ENCODE data around the gene TMEM200B.
"Not testable (repeated sequence)": the region's sequence is repeated elsewhere in the genome, so short reads cannot be mapped to it uniquely, and the experiment has no call there.

The TMEM200B gene

DNA sequence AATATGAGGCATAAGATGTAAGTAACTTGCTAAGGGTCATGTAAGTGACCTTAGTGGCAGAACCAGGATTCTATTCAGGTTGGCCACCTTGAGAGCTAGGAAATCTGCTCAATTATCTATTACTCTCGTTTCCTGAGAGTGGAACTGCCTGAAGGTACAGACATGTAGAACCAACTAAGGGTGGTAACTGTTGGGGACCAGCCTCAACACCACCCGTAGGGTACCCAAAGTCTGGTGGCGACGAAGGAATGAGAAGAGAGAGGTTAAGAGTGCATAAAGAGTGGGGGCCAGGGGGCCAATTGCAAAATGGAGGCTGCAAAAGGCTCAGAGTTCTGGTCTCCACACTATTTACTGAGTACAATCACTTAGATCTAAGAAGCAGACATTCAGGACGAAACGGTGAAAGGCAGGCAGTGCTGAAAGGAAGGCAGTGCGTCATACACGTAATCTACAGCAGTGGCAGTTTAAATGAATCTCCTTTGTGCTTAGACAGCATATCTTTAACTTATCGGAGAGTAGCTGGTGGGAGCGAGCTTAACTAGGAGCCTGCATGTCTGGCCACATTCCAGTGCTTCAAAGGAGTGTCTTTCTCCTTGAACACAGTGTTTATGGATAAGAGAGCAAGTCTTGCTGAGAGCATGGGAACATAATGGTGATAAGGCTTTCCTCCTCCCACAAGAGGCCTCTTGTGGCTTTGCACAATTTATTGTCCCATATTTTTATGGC lies 33.0 kb upstream of the TMEM200B start:
- no peak for DNase-seq (ENCODE audit: extremely low spot score)
- TF ChIP-seq, protein P1, sequence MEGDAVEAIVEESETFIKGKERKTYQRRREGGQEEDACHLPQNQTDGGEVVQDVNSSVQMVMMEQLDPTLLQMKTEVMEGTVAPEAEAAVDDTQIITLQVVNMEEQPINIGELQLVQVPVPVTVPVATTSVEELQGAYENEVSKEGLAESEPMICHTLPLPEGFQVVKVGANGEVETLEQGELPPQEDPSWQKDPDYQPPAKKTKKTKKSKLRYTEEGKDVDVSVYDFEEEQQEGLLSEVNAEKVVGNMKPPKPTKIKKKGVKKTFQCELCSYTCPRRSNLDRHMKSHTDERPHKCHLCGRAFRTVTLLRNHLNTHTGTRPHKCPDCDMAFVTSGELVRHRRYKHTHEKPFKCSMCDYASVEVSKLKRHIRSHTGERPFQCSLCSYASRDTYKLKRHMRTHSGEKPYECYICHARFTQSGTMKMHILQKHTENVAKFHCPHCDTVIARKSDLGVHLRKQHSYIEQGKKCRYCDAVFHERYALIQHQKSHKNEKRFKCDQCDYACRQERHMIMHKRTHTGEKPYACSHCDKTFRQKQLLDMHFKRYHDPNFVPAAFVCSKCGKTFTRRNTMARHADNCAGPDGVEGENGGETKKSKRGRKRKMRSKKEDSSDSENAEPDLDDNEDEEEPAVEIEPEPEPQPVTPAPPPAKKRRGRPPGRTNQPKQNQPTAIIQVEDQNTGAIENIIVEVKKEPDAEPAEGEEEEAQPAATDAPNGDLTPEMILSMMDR (IDR thresholded peaks at IDR 0.05; ENCODE audit: control extremely low read depth, extremely low read depth, low read depth, missing control alignments), result no peak
- ChIA-PET CTCF (interaction anchor here (0.9 to 2.1 kb wide), 3 partner anchors 10 to 45 kb away, joined by 3 to 8 read pairs (median 7); partner anchors contain the start of gene SRSF4), POLR2A (interaction anchor here (0.7 kb wide), 1 partner anchor 75 kb away, joined by 3 read pairs; no protein-coding TSS in a partner anchor)

DNA sequence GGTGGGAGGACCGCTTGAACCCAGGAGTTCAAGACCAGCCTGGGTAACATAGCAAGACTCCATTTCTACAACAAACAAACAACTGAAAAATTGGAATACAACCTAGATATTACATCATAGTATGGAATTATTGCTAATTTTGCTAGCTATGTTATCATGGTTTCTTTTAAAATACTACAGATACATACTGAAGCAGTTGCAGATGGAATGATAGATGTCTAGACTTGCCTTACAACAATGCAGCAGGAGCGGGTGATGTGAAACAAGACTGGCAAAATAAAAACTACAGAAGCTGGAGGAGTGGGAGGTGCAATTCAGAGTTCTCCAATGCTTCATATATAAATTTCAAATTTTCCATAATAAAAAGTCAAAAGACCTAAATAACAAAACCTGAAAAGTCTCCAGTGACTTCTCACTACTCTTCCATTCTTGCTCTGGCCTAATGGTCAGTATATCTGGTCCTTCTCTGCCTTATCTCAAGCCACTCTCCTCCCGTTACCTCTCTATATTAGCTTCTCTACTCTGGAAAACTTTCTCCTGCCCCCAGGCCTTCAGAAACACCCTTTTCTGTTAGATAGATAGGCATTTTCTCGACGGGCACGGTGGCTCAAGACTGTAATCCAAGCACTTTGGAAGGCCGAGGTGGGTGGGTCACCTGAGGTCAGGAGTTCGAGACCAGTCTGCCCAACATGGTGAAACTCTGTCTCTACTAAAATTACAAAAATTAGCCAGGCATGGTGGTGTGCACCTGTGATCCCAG lies 28.5 kb upstream of the TMEM200B start:
- TF ChIP-seq, protein P1 (IDR thresholded peaks at IDR 0.05; ENCODE audit: control extremely low read depth, extremely low read depth, low read depth, missing control alignments), result no peak
- ChIA-PET CTCF (interaction anchor here (1.3 kb wide), 1 partner anchor 15 kb away, joined by 4 read pairs; no protein-coding TSS in a partner anchor), POLR2A (no interaction called here)
- no peak for DNase-seq (ENCODE audit: extremely low spot score)

DNA sequence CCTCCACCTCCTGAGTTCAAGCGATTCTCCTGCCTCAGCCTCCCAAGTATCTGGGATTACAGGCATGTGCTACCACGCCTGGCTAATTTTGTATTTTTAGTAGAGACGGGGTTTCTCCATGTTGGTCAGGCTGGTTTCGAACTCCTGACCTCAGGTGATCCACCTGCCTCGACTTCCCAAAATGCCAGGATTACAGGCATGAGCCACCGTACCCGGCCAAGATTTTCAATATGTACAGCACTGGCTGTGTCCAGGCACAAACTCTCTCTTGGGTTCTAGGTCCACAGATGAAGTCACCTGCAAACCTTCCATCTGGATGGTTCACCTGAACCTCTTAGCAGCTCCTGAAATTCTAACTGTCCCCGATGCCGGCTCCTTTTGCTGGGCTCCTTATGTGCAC lies 26.6 kb upstream of the TMEM200B start:
- POLR2A ChIA-PET; CTCF ChIA-PET; DNase-seq (ENCODE audit: extremely low spot score): not testable (repeated sequence)

DNA sequence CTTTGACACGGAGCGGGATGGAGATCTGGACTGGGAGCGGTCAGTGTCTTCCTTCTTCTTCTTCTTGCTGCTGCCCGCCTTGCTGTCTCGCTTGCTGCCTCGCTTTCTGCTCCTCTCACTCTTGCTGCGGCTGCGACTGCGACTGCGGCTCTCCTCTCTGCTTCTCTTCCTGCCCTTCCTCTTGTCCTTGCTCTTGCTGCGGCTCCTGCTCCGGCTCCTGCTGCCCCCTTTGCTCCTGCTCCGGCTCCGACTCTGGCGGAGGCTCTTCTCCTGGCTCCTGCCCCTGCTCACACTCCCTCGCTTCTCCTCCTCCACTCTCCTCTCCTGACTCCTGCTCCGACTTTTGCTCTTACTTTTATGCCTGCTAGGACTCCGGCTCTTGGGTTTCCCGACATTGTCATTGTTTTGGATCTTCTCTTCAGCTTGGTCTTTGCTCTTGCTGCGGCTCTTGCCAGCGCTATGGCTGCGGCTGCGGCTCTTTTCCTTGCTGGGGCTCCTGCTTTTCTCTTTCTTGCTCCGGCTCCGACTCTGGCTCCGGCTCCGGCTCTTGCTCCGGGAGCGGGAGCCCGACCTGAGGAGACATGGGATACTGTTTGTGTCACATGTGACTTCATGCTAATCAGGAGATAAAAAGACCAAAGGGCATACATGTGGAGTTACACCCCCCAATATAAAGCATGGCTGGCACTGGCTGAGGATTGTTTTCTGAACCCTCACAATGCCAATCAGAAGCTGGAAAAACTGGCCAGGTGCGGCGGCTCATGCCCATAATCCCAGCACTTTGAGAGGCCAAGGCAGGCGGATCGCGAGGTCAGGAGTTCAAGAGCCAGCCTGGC lies 25.2 kb upstream of the TMEM200B start:
- TF ChIP-seq, protein P1 (IDR thresholded peaks at IDR 0.05; ENCODE audit: control extremely low read depth, extremely low read depth, low read depth, missing control alignments), result no peak
- POLR2A ChIA-PET, result no interaction called here
- no peak for DNase-seq (ENCODE audit: extremely low spot score)
- CTCF ChIA-PET, result no interaction called here

DNA sequence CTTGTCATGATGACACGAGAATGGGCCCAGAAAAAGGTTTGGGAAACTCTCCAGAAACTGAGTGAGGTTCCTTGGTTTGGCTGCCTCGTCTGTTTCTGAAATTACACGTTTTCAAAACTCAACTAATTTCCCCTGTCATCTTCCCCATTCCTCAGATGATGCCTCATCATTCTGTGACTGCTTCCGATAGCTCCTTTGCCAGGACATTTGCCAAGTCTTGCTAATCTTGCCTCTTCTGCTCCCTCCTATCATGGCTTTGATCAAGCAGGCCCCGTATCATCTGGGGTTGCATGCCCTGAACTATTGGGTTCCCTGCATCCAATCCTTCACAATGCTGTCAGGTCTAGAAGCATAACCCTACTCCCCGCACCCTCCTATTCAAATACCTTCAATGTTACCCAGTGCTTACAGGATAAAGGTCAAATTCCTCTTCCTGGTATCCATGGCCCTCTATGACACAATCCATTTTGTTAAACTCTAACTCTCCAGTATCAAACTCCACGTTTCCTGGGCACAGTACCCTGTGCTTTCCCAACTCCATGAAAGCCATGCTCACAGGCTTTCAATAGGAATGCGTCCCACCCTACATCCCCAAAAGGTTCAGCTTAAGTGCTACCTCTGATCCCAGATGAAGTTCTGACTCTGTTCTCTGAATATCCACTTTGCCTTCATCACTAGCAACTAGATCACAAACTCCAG lies 22.2 kb upstream of the TMEM200B start:
- ChIA-PET CTCF (no interaction called here), POLR2A (no interaction called here)
- DNase-seq (ENCODE audit: extremely low spot score), result no peak

DNA sequence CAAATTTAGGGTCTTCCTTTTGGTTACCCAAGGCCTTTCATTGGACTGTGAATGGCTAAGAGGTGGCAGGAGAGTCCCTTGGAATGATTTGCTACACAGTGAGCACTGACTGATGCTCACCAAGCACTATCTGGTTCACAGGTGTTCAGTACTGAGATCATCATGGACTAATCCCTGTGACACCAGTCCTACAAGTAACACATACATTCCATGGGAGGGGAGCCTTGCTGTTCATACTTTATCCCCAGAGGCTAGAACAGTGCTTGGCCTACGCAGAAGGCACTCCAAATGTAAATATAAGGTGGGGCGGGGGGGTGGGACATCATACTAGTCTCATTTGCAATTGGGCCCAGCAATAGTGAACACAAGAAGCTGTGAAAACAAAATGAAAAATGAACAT lies 20.5 kb upstream of the TMEM200B start:
- DNase-seq (ENCODE audit: extremely low spot score), result no peak
- ChIA-PET CTCF (no interaction called here), POLR2A (no interaction called here)
- TF ChIP-seq, protein P1 (IDR thresholded peaks at IDR 0.05; ENCODE audit: control extremely low read depth, extremely low read depth, low read depth, missing control alignments), result no peak

More for the DNA sequence above, 22.2 kb upstream of the TMEM200B start:
- TF ChIP-seq, protein P1 (IDR thresholded peaks at IDR 0.05; ENCODE audit: control extremely low read depth, extremely low read depth, low read depth, missing control alignments), result no peak
